ENCODE measurements around the gene REL.
"Not testable (repeated sequence)": the region's sequence is repeated elsewhere in the genome, so short reads cannot be mapped to it uniquely, and the experiment has no call there.

Gene REL

GRCh38 chr2:60907329-60907728 lies 26.0 kb downstream of the REL start:
- no peak overlapping the region for H3K27ac ChIP-seq (ENCODE audit: extremely low read depth, low read depth, low read length)
- no peaks in the 10 kb centered on the region for H3K9me3 ChIP-seq (ENCODE audit: control insufficient read depth, insufficient read depth, low read depth, low read length)
- no peak for TF ChIP-seq ZNF514 (tag by site-specific recombination; IDR thresholded peaks at IDR 0.05)
- TF ChIP-seq ZNF366 (tag by site-specific recombination; conservative IDR thresholded peaks at IDR 0.05), result no peak
- no peak for TF ChIP-seq WT1 (tag by site-specific recombination; IDR thresholded peaks at IDR 0.05)
- no peak for TF ChIP-seq ZNF324 (tag by site-specific recombination; IDR thresholded peaks at IDR 0.05)
- TF ChIP-seq ZNF529 (tag by site-specific recombination; IDR thresholded peaks at IDR 0.05; ENCODE audit: insufficient replicate concordance), result no peak
- no peak for TF ChIP-seq ZNF629 (tag by site-specific recombination; IDR thresholded peaks at IDR 0.05)
- no peak for TF ChIP-seq ZNF580 (tag by site-specific recombination; IDR thresholded peaks at IDR 0.05)
- no peaks in the 10 kb centered on the region for H3K4me1 ChIP-seq (ENCODE audit: control insufficient read depth, insufficient read depth, low read length)
- peaks cover 10 to 22% of the 10 kb centered on the region in 2 experiments for H3K36me3 ChIP-seq (ENCODE audit: control insufficient read depth in 2 of 2, insufficient read depth in 1 of 2, low read length in 2 of 2)
- no peak overlapping the region for H3K4me3 ChIP-seq (ENCODE audit: low read depth, low read length)
- CTCF ChIA-PET, result interaction anchor here (1.4 kb wide), 1 partner anchor 91 kb away, joined by 5 read pairs; no protein-coding TSS in a partner anchor
- POLR2A ChIA-PET, result no interaction called here

- no peaks in the 10 kb centered on the region for H3K9me3 ChIP-seq (ENCODE audit: control insufficient read depth, insufficient read depth, low read depth, low read length)
- POLR2A ChIA-PET, result no interaction called here
- H3K36me3 ChIP-seq (ENCODE audit: control insufficient read depth in 2 of 2, insufficient read depth in 1 of 2, low read length in 2 of 2), result peaks cover 15 to 39% of the 10 kb centered on the region in 2 experiments
- no peak overlapping the region for H3K27ac ChIP-seq (ENCODE audit: extremely low read depth, low read depth, low read length)
- no peak overlapping the region for H3K4me3 ChIP-seq (ENCODE audit: low read depth, low read length)
- H3K4me1 ChIP-seq (ENCODE audit: control insufficient read depth, insufficient read depth, low read length), result peaks cover 11% of the 10 kb centered on the region
- CTCF ChIA-PET, result interaction anchor here (0.5 to 0.9 kb wide), 3 partner anchors 78 to 246 kb away, joined by 3 to 4 read pairs (median 3); no protein-coding TSS in a partner anchor
- TF ChIP-seq ZNF776 (tag by site-specific recombination; IDR thresholded peaks at IDR 0.05; ENCODE audit: borderline replicate concordance) (no peak), PRDM6 (tag by site-specific recombination; IDR thresholded peaks at IDR 0.05) (peak; percentile 56; the same call in 1 of the 2 replicates), OSR2 (tag by site-specific recombination; IDR thresholded peaks at IDR 0.05) (peak; percentile 56), ZNF629 (tag by site-specific recombination; IDR thresholded peaks at IDR 0.05) (0 out of 2 replicates have a peak, but pooled peaks have one; percentile 39), ZBTB17 (tag by site-specific recombination; IDR thresholded peaks at IDR 0.05) (peak; percentile 69), FEZF1 (tag by site-specific recombination; IDR thresholded peaks at IDR 0.05) (peak; percentile 68)
These were observed 44.8 kb downstream of the REL start for GRCh38 chr2:60925994-60926740.

- ChIA-PET CTCF (interaction anchor here (0.5 to 1.0 kb wide), 6 partner anchors 14 to 245 kb away, joined by 3 to 4 read pairs (median 4); no protein-coding TSS in a partner anchor), POLR2A (no interaction called here)
- Histone ChIP-seq H3K4me3 (ENCODE audit: low read depth, low read length) (no peak overlapping the region), H3K9me3 (ENCODE audit: control insufficient read depth, insufficient read depth, low read depth, low read length) (no peaks in the 10 kb centered on the region), H3K4me1 (ENCODE audit: control insufficient read depth, insufficient read depth, low read length) (peaks cover 11% of the 10 kb centered on the region), H3K27ac (ENCODE audit: extremely low read depth, low read depth, low read length) (no peak overlapping the region), H3K36me3 (ENCODE audit: control insufficient read depth in 2 of 2, insufficient read depth in 1 of 2, low read length in 2 of 2) (peaks cover 12 to 38% of the 10 kb centered on the region in 2 experiments; a peak in 2 of 3 replicates)
- no peak for TF ChIP-seq ZNF596 (tag by site-specific recombination; IDR thresholded peaks at IDR 0.05)
- TF ChIP-seq ZNF449 (tag by site-specific recombination; IDR thresholded peaks at IDR 0.05), result no peak
- no peak for TF ChIP-seq INSM2 (tag by site-specific recombination; IDR thresholded peaks at IDR 0.05)
These were observed 45.6 kb downstream of the REL start for GRCh38 chr2:60926741-60927552.

GRCh38 chr2:60932061-60932460 lies 50.7 kb downstream of the REL start:
- CTCF ChIA-PET; H3K4me1 ChIP-seq (ENCODE audit: control insufficient read depth, insufficient read depth, low read length); H3K4me3 ChIP-seq (ENCODE audit: low read depth, low read length); POLR2A ChIA-PET; H3K9me3 ChIP-seq (ENCODE audit: control insufficient read depth, insufficient read depth, low read depth, low read length); H3K27ac ChIP-seq (ENCODE audit: extremely low read depth, low read depth, low read length): not testable (repeated sequence)
- peaks cover 0 to 20% of the 10 kb centered on the region in 2 experiments; a peak in 2 of 3 replicates for H3K36me3 ChIP-seq (ENCODE audit: control insufficient read depth in 2 of 2, insufficient read depth in 1 of 2, low read length in 2 of 2)

Data from HEK293 (cell line).